ENCODE measurements around the gene BMPR1A.

DNA sequence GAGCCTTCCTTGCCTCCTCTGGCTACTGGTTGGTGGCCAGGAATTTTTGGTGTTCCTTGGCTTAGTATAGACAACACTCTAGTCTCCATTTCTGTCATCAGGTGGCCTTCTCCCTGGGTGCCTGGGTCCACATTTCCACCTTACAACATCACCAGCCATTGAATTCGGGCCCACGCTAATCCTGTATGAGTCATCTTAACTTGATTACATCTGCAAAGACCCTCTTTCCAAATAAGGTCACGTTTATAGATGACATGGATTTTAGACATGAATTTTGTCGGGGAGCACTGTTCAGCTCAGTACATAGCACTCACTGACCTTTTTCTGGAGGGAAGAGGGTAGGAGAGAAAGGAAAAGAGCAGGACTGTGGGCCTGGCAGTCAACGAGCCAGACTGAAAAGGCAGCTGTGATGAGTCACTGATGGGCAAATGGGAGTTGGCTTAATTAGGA is 161.6 kb downstream of the BMPR1A start:
- TF ChIP-seq HNF4A (conservative IDR thresholded peaks at IDR 0.05) (no peak), FOXA1 (IDR thresholded peaks at IDR 0.05) (no peak), GABPA (IDR thresholded peaks at IDR 0.05 in 1 of 2, conservative IDR thresholded peaks at IDR 0.05 in 1 of 2) (no peak), RAD21 (IDR thresholded peaks at IDR 0.05) (no peak)
- TF ChIP-seq, protein P1, sequence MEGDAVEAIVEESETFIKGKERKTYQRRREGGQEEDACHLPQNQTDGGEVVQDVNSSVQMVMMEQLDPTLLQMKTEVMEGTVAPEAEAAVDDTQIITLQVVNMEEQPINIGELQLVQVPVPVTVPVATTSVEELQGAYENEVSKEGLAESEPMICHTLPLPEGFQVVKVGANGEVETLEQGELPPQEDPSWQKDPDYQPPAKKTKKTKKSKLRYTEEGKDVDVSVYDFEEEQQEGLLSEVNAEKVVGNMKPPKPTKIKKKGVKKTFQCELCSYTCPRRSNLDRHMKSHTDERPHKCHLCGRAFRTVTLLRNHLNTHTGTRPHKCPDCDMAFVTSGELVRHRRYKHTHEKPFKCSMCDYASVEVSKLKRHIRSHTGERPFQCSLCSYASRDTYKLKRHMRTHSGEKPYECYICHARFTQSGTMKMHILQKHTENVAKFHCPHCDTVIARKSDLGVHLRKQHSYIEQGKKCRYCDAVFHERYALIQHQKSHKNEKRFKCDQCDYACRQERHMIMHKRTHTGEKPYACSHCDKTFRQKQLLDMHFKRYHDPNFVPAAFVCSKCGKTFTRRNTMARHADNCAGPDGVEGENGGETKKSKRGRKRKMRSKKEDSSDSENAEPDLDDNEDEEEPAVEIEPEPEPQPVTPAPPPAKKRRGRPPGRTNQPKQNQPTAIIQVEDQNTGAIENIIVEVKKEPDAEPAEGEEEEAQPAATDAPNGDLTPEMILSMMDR (IDR thresholded peaks at IDR 0.05; ENCODE audit: low read depth, low read length, missing input control) = no peak
- TF ChIP-seq, protein P2, sequence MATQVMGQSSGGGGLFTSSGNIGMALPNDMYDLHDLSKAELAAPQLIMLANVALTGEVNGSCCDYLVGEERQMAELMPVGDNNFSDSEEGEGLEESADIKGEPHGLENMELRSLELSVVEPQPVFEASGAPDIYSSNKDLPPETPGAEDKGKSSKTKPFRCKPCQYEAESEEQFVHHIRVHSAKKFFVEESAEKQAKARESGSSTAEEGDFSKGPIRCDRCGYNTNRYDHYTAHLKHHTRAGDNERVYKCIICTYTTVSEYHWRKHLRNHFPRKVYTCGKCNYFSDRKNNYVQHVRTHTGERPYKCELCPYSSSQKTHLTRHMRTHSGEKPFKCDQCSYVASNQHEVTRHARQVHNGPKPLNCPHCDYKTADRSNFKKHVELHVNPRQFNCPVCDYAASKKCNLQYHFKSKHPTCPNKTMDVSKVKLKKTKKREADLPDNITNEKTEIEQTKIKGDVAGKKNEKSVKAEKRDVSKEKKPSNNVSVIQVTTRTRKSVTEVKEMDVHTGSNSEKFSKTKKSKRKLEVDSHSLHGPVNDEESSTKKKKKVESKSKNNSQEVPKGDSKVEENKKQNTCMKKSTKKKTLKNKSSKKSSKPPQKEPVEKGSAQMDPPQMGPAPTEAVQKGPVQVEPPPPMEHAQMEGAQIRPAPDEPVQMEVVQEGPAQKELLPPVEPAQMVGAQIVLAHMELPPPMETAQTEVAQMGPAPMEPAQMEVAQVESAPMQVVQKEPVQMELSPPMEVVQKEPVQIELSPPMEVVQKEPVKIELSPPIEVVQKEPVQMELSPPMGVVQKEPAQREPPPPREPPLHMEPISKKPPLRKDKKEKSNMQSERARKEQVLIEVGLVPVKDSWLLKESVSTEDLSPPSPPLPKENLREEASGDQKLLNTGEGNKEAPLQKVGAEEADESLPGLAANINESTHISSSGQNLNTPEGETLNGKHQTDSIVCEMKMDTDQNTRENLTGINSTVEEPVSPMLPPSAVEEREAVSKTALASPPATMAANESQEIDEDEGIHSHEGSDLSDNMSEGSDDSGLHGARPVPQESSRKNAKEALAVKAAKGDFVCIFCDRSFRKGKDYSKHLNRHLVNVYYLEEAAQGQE (IDR thresholded peaks at IDR 0.05) = no peak
